B cell (primary cell): Measurements from ENCODE around the gene TMBIM4. TPM values are rescaled to one million over a fixed set of nuclear protein-coding genes. Genes with fewer than 3 reads are reported as not detected.

Source experiments
- ATAC-seq: fragments of 200-7000 bp; cut with Tn5 transposase; one replicate; pipeline ENCODE4 v1.10.0; 2021; ENCODE audit warnings: low read depth, mild to moderate bottlenecking, moderate number of reproducible peaks, moderate library complexity
- CTCF ChIA-PET: fragments of 350-600 bp; sonication (Branson Sonifier 250); formaldehyde crosslinking; loops from one replicate; lab custom pipeline; 2021; ENCODE audit warnings: antibody characterized with exemption, inconsistent platforms; lab: Charles Lee
- POLR2A ChIA-PET: fragments of 350-600 bp; sonication (Branson Sonifier 250); formaldehyde crosslinking; loops from one replicate; lab custom pipeline; 2021; ENCODE audit warnings: antibody characterized with exemption; lab: Charles Lee
- DNase-seq: peaks from one replicate; pipeline ENCODE4 v3.0.0; 2013
- H2AFZ ChIP-seq: 2 replicates; pipeline ENCODE4 v1.6.1; 2012; ENCODE audit warnings: mild to moderate bottlenecking, low read depth, low read length; ENCODE audit not compliant: insufficient read depth, poor library complexity, severe bottlenecking
- H3K27ac ChIP-seq, 2 donors: 1 replicate in 1 of 2; 2 replicates in 1 of 2; pipeline ENCODE4 v1.5.1; 2012 to 2013; ENCODE audit warnings: low read length in 2 of 2, mild to moderate bottlenecking in 2 of 2, moderate library complexity in 1 of 2
- H3K27me3 ChIP-seq, 4 experiments: fragments of 200-600 bp in 1 of 4; sonication (generic) in 1 of 4; replicated peaks in 1 of 4; 1 replicate in 2 of 4; 2 replicates in 2 of 4; pipeline versions ENCODE4 v1.6.1 to v1.7.0; 2013 to 2016; ENCODE audit warnings: low read length in 3 of 4, mild to moderate bottlenecking in 2 of 4, mixed read lengths in 1 of 4, moderate library complexity in 1 of 4; ENCODE audit not compliant: insufficient read depth in 4 of 4, control insufficient read depth in 3 of 4; ENCODE audit errors: control extremely low read depth in 1 of 4
- H3K36me3 ChIP-seq, 2 experiments: replicated peaks in 1 of 2; 1 replicate in 1 of 2; 2 replicates in 1 of 2; pipeline versions ENCODE4 v1.6.1 to v1.7.1; 2013; ENCODE audit warnings: low read length in 1 of 2; ENCODE audit not compliant: insufficient read depth in 2 of 2, control insufficient read depth in 1 of 2; ENCODE audit errors: control extremely low read depth in 1 of 2, extremely low read depth in 1 of 2
- H3K4me1 ChIP-seq, 2 donors: fragments of 200-600 bp in 1 of 2; sonication (generic) in 1 of 2; 1 replicate in 1 of 2; 2 replicates in 1 of 2; pipeline versions ENCODE4 v1.5.1 to v1.6.1; 2013 to 2017; ENCODE audit warnings: low read length in 2 of 2; ENCODE audit not compliant: control insufficient read depth in 2 of 2, insufficient read depth in 2 of 2
- H3K4me2 ChIP-seq: replicated peaks from 2 replicates; pipeline ENCODE3; 2012; ENCODE audit warnings: mild to moderate bottlenecking, low read depth, low read length; ENCODE audit not compliant: poor library complexity, severe bottlenecking
- H3K4me3 ChIP-seq, 5 experiments: fragments of 200-600 bp in 1 of 5; sonication (generic) in 1 of 5; 1 replicate in 3 of 5; 2 replicates in 2 of 5; pipeline versions ENCODE4 v1.5.1 to v1.7.0; 2011 to 2016; ENCODE audit warnings: low read length in 4 of 5, mild to moderate bottlenecking in 4 of 5, low read depth in 2 of 5, control low read depth in 1 of 5, moderate library complexity in 1 of 5; ENCODE audit not compliant: insufficient read depth in 1 of 5; ENCODE audit errors: control extremely low read depth in 1 of 5, extremely low read depth in 1 of 5
- H3K79me2 ChIP-seq: fragments of 200-600 bp; sonication (generic); one replicate; pipeline ENCODE4 v1.6.0; 2016; ENCODE audit warnings: low read length; ENCODE audit not compliant: control insufficient read depth, insufficient read depth
- H3K9ac ChIP-seq: fragments of 200-600 bp; sonication (generic); 2 replicates; pipeline ENCODE4 v1.6.1; 2017; ENCODE audit warnings: mild to moderate bottlenecking, low read length, moderate library complexity
- H3K9me3 ChIP-seq, 3 donors: one replicate each; pipeline versions ENCODE4 v1.6.1 to v1.7.1; 2013; ENCODE audit warnings: low read length in 2 of 3; ENCODE audit not compliant: control insufficient read depth in 2 of 3, insufficient read depth in 1 of 3; ENCODE audit errors: control extremely low read depth in 1 of 3
- H4K20me1 ChIP-seq: 2 replicates; pipeline ENCODE4 v1.6.0; 2012; ENCODE audit warnings: mild to moderate bottlenecking, low read length; ENCODE audit not compliant: insufficient read depth, control insufficient read depth, poor library complexity, severe bottlenecking
- H3K27ac Mint-ChIP-seq: one replicate; pipeline ENCODE4 v1.8.0; 2021; ENCODE audit warnings: mixed read lengths
- H3K27me3 Mint-ChIP-seq: one replicate; pipeline ENCODE4 v1.8.0; 2021; ENCODE audit warnings: mixed read lengths
- H3K4me1 Mint-ChIP-seq: one replicate; pipeline ENCODE4 v1.8.0; 2021; ENCODE audit warnings: mixed read lengths
- H3K4me3 Mint-ChIP-seq: one replicate; pipeline ENCODE4 v1.8.0; 2021; ENCODE audit warnings: mixed read lengths
- H3K9me3 Mint-ChIP-seq: one replicate; pipeline ENCODE4 v1.8.0; 2022; ENCODE audit warnings: mixed read lengths; ENCODE audit not compliant: insufficient read depth
- CTCF ChIP-seq: fragments of 200-600 bp; IDR thresholded peaks from one replicate; pipeline ENCODE4 v1.8.0; 2022; ENCODE audit warnings: antibody characterized with exemption, mild to moderate bottlenecking
- EZH2 ChIP-seq: IDR thresholded peaks from 2 replicates; pipeline ENCODE4 v1.6.1; 2012; ENCODE audit warnings: borderline replicate concordance, low read depth, mild to moderate bottlenecking, moderate library complexity, low read length; ENCODE audit not compliant: insufficient read depth, poor library complexity, severe bottlenecking
- WGBS: methylation state at CpG from one replicate; pipeline ENCODE4 v1.1.5; 2013; ENCODE audit warnings: missing lambda C conversion rate; ENCODE audit not compliant: insufficient coverage; 5-methylcytosine and 5-hydroxymethylcytosine counted together
- intact Hi-C: fragments of 100-400 bp; cut with micrococcal nuclease; formaldehyde crosslinking; loops from one replicate; pipeline ENCODE4 v1.10.0; 2022
- polyA plus RNA-seq: library from polyadenylated mRNA; depleted of rRNA; stranded (reverse); fragments of >200 nt; gene quantifications from 2 replicates; pipeline ENCODE4 v1.2.3, GENCODE V29; 2012
- total RNA-seq, 2 donors: library from RNA; stranded (reverse); fragments of 120-200 nt in 1 of 2; gene quantifications; 1 replicate in 1 of 2; 2 replicates in 1 of 2; pipeline versions ENCODE4 v1.2.3 to v1.2.4, GENCODE V29; 2013 to 2022

Gene TMBIM4
- total and polyA plus RNA-seq, 2 donors (not counting 1 experiment from before 2014, with no cell fraction given): 85.1 to 88.1 TPM

GRCh38 chr12:66196806-66197205 lies 27.0 kb upstream of the TMBIM4 start:
- Histone ChIP-seq H3K4me1 (peaks cover 11 to 39% of the 10 kb centered on the region in 2 donors), H3K9ac (peak overlapping the region; percentile 4), H3K27me3 (no peaks in the 10 kb centered on the region), H3K4me2 (peak overlapping the region; percentile 46), H3K4me3 (no peak overlapping the region), H3K9me3 (peaks cover 3 to 8% (median 3%) of the 10 kb centered on the region in 3 donors), H2AFZ (no peak overlapping the region), H3K36me3 (no peaks in the 10 kb centered on the region), H3K27ac (peak overlapping the region in 1 of 2 donors; percentile 29), H4K20me1 (no peaks in the 10 kb centered on the region), H3K79me2 (peaks cover 48% of the 10 kb centered on the region)
- H3K9me3 Mint-ChIP-seq: peaks cover 6% of the 10 kb centered on the region
- H3K4me1 Mint-ChIP-seq: peaks cover 34% of the 10 kb centered on the region
- TF ChIP-seq EZH2 (no peak), CTCF (no peak)
- ATAC-seq (peak; percentile 57), DNase-seq (peak; percentile 64)
- intact Hi-C loops: no loop called here
- H3K4me3 Mint-ChIP-seq: peak overlapping the region; percentile 26
- 0% methylated on average over 1 of the region's 3 CpGs for WGBS
- CTCF ChIA-PET: interaction anchor here (1.5 kb wide), 1 partner anchor 28 kb away, joined by 3 read pairs; no protein-coding TSS in a partner anchor
- POLR2A ChIA-PET: no interaction called here
- H3K27ac Mint-ChIP-seq: peak overlapping the region; percentile 54
- peaks cover 21% of the 10 kb centered on the region for H3K27me3 Mint-ChIP-seq

- WGBS: 90% methylated on average over 4 of the region's 6 CpGs
- H3K27me3 Mint-ChIP-seq: peaks cover 33% of the 10 kb centered on the region
- POLR2A ChIA-PET: no interaction called here
- H3K27ac Mint-ChIP-seq: no peak overlapping the region
- H3K27ac ChIP-seq: no peak overlapping the region
- no peak overlapping the region for H3K4me2 ChIP-seq
- CTCF ChIA-PET: no interaction called here
- no peak overlapping the region for H3K4me3 Mint-ChIP-seq
- H3K9me3 Mint-ChIP-seq: peaks cover 4% of the 10 kb centered on the region
- H3K4me1 Mint-ChIP-seq: peaks cover 43% of the 10 kb centered on the region
- H2AFZ ChIP-seq: no peak overlapping the region
- ATAC-seq: no peak
- peaks cover 2 to 5% (median 2%) of the 10 kb centered on the region in 3 donors for H3K9me3 ChIP-seq
- no peak for DNase-seq
- peaks cover 44% of the 10 kb centered on the region for H3K79me2 ChIP-seq
- no peak for TF ChIP-seq CTCF
- no peak for TF ChIP-seq EZH2
- H3K36me3 ChIP-seq: no peaks in the 10 kb centered on the region
- intact Hi-C loops: no loop called here
- H3K4me1 ChIP-seq: peaks cover 11 to 55% of the 10 kb centered on the region in 2 donors
- H4K20me1 ChIP-seq: no peaks in the 10 kb centered on the region
- H3K9ac ChIP-seq: no peak overlapping the region
- H3K27me3 ChIP-seq: no peaks in the 10 kb centered on the region
- H3K4me3 ChIP-seq: no peak overlapping the region
Measured at GRCh38 chr12:66195242-66195641, 25.4 kb upstream of the TMBIM4 start.
